ENCODE data around the gene EXOC4.

DNA sequence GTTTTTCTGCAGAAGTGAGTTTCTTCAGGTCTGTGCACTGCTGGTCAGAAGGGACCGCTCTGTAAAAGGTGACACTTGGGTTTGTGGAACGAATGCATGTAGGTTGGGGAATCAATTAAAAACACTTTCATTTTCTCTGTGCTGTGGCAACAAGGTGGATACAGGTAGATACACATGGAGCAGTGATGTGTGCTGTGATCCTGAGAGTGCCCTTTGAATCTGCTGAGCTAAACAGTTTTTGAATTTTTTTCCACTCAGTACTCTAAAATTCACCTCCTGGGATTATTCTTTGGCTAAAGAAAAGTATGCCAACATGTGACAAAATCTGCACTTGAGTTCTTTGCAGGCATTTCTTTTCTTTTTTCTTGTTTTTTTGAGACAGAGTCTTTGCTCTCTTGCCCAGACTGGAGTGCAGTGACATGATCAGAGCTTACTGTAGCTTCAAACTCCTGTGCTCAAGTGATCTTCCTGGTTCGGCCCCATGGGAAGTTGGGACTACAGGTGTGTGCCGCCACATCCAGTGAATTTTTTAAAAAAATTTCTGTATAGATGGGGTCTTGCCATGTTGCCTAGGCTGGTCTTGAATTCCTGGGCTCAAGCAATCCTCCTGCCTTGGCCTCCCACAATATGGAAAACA lies 338.9 kb downstream of the EXOC4 start:
- TF ChIP-seq POLR2AphosphoS5 (IDR thresholded peaks at IDR 0.05) (no peak), CTCF (IDR thresholded peaks at IDR 0.05) (no peak), POLR2A (IDR thresholded peaks at IDR 0.05) (no peak)
